Urinary bladder (tissue), 4 donors: Measurements from ENCODE around the gene SARDH. TPM values are rescaled to one million over a fixed set of nuclear protein-coding genes. Genes with fewer than 3 reads are reported as not detected.
"Not testable (repeated sequence)": the region's sequence is repeated elsewhere in the genome, so short reads cannot be mapped to it uniquely, and the experiment has no call there.

Source experiments
- DNase-seq: peaks from one replicate; pipeline ENCODE4 v3.0.0-alpha.2; 2015; ENCODE audit errors: extremely low spot score
- H3K27ac ChIP-seq: one replicate; pipeline ENCODE4 v1.5.1; 2013; ENCODE audit warnings: low read depth, mild to moderate bottlenecking, moderate library complexity
- H3K36me3 ChIP-seq: one replicate; pipeline ENCODE4 v1.6.1; 2013; ENCODE audit warnings: mild to moderate bottlenecking, moderate library complexity; ENCODE audit not compliant: insufficient read depth
- H3K4me1 ChIP-seq: one replicate; pipeline ENCODE4 v1.6.1; 2013; ENCODE audit warnings: mild to moderate bottlenecking, moderate library complexity; ENCODE audit not compliant: insufficient read depth
- H3K4me3 ChIP-seq: one replicate; pipeline ENCODE4 v1.5.1; 2013; ENCODE audit warnings: low read depth, low read length
- WGBS: extraction: QIAGEN DNeasy Blood & Tissue Kit; methylation state at CpG from one replicate; pipeline ENCODE4 v1.1.7; 2013; 5-methylcytosine and 5-hydroxymethylcytosine counted together
- polyA plus RNA-seq: library from polyadenylated mRNA; stranded (reverse); fragments of 200-250 nt; gene quantifications from one replicate; pipeline ENCODE4 v1.2.3, GENCODE V29; 2013
- total RNA-seq: library from RNA; depleted of rRNA; stranded (reverse); fragments of >200 nt; gene quantifications from one replicate; pipeline ENCODE4 v1.2.3, GENCODE V29; 2014
- donor health status: healthy with polysubstance abuse.
- donor health status: healthy.

SARDH gene
- total and polyA plus RNA-seq, 2 donors: 1.5 to 4.9 TPM

DNA sequence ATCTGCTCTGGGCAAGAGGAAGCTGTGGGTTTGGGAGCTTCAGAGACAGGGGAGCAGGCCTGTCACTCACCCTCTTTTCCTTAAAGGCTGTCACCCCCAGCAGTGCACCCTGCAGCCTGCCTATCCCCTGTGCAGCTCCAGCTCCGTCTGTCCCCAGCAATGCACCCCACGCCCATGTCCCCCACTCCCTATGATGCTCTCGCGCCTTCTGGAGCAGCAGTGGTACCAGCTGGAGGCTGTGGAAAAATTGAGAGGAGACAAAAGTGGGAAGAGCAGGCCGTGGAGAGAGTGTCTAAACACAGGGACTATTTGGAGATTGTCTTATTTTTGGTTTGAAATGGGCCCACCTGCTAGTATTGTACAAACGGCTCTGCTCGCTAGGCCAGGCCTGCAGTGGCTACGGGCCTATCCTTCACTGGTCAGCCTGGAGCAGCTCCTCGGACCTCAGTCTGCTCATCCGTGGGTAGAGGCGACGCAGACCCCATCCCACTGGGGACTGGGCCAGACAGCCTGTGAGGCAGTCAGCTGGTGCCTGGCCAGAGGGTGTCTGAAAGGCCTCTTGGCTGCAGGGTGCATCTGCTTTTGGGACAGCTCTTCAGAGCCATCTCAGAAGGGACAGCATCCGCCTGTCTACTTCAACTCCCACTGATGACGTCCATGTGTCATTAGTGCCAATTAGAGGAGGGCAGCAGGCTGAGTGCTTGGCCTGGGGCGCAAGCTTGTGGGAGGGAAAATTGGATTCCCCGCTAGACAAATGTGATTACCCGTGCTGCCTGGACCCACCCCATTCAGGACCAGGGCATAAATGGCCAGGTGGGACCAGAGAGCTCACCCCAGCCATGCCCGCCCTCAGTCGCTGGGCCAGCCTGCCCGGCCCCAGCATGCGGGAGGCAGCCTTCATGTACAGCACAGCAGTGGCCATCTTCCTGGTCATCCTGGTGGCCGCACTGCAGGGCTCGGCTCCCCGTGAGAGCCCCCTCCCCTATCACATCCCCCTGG, 102.3 kb downstream of the SARDH start, which contains the start of gene DBH:
Gene DBH (plus strand): TSS at position 831 of the 999 bp plus-strand sequence. CDS start 9 bp downstream, at position 840.
- WGBS: 86% methylated on average over 24 of the region's 24 CpGs
- no peak within 1 kb of the TSS for H3K4me3 ChIP-seq
- peak; percentile 17 for DNase-seq
- H3K27ac ChIP-seq: no peak within 1 kb of the TSS
- H3K4me1 ChIP-seq: no peaks in the 10 kb centered on the region
- no peaks in the 10 kb centered on the region for H3K36me3 ChIP-seq

DNA sequence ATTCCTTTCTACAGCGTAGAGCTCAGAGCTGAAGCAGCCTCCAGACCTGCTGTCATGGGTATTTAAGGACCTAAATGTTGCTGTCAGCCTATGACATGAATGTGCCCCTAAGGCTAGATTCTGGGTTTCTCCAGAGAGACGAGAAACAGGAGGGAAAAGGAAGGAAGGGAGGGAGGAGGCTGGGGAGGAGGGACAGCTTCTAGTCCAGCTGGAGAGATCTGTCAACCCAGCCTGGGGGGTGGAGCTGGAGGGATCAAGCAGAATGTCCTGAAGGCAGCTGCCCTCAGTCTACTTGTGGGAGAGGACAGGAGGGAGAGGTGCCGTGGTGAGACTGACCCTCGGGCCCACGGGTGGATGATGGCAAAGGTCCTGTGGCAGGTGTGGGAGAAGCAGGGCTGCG, 103.1 kb downstream of the SARDH start:
- H3K27ac ChIP-seq: no peak overlapping the region

DNA sequence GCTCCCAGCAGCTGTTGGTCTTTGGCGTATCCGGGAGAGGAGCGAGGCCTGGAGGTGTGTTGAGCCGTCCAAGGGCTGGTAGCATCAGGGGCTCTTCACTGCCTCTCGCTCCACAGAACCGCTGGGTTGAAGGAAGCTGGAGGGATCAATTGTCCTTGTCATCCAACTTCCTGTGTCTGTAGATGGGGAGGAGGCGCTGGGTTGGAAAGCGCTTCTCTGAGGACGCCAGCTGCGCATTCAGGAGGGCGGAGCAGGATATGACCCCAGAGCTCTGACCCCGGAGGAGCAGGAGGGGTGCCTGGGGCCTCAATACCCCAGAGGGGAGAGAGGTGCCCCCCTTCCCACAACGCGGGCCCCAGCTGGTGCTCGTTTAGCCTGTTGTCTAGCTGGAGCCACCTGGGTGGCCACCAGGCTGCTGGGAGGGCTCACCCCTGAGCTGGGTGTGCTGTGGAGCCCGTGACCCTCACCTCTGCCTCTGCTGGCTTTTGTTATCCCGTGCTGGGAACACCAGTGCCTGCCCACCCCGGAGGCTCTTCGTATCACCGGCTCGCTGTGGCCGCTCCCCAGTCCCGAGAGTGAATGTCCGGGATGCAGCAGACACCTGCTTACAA, 104.0 kb downstream of the SARDH start:
- no peak overlapping the region for H3K27ac ChIP-seq
- no peaks in the 10 kb centered on the region for H3K36me3 ChIP-seq
- DNase-seq: no peak
- 25% methylated on average over 24 of the region's 24 CpGs for WGBS
- H3K4me3 ChIP-seq: no peak overlapping the region
- H3K4me1 ChIP-seq: no peaks in the 10 kb centered on the region

More for the DNA sequence above, 103.1 kb downstream of the SARDH start:
- no peak overlapping the region for H3K4me3 ChIP-seq
- WGBS: 52% methylated on average over 6 of the region's 6 CpGs
- no peaks in the 10 kb centered on the region for H3K4me1 ChIP-seq
- H3K36me3 ChIP-seq: no peaks in the 10 kb centered on the region
- DNase-seq: no peak

DNA sequence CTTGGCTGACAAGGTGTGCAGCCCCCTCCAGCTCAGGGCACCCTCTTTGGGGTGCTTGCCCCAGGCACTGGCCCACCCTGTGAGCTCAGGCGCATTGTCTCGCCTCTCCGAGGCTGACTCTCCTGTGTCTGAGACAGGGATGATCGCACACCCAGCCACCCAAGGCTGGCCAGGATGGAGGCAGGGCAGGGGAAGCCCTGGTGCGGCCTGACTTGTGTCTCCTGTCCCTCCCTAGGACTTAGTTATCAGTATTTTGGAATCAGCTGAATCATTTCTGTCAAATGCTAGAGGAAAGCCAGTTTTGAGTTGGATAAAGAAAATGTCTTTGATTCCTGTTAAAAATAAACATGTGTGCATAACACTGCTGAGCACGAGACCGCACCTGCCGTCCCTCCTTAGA, 104.5 kb downstream of the SARDH start:
- no peak for DNase-seq
- Histone ChIP-seq H3K36me3 (no peaks in the 10 kb centered on the region), H3K4me1 (no peaks in the 10 kb centered on the region), H3K27ac (no peak overlapping the region), H3K4me3 (no peak overlapping the region)
- WGBS: 20% methylated on average over 8 of the region's 8 CpGs

DNA sequence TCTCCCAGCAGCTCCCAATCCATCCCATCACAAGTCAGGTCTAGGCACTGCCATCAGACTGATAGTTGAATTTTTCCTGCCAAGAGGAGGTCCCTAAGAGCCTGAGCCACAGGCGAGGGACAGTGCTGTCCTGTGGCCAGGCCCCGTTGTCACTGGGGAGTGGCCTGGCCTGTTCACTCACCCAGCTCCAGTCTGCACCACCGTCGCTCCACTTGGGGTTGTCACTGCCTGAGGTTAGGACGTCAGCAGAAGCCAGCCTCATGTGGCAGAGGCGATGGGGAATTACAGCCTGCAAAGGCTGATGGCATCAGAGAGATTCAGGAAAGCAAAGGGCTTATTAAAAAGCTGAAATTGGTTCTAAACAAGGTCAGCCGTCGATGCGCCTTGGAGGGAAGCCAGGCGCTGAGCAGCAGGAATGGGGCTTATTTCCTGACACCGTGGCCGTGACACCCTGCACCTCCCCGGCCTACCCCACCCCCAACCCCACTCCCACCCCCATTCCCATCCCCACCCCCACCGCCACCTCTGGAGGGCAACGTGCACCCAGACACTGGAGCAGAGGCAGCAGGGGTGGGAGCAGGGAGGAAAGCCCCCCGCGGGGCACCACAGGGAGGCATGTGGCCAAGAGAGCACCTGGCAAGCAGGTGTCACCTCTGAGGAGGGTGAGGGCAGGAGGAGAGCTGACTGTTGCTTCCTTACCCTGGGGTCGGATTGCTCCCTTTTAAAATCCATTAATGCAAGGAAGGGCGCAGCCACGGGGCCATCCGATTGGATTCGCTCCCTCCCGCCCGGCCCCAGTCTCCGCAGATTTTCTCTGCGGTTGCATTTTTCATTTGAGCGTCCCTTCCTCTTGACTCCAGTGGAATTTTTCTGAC, 105.1 kb downstream of the SARDH start:
- DNase-seq: no peak
- Histone ChIP-seq H3K27ac (no peak overlapping the region), H3K4me3 (no peak overlapping the region), H3K36me3 (no peaks in the 10 kb centered on the region), H3K4me1 (no peaks in the 10 kb centered on the region)
- WGBS: 55% methylated on average over 27 of the region's 27 CpGs

DNA sequence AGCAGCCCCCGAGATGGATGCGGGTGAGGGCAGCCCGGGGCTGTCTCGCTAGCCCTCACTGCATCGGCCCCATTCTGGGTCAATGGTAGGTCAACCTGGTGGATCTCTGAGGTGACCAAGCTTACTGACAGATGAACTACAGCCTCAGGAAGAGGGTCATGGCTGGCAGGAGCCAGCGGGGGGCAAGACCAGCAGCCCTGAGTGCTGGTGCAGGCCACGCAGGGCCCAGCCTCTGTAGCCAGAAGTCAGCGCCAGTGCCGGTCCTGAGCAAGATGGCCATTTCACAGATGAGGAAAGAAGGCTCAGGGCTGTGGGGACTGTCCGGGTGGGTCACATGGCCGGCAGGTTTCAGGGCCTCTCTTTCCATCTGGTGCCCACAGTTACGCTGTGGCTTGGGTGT, 107.0 kb downstream of the SARDH start:
- Histone ChIP-seq H3K4me3 (no peak overlapping the region), H3K36me3 (no peaks in the 10 kb centered on the region), H3K4me1 (no peaks in the 10 kb centered on the region), H3K27ac (no peak overlapping the region)
- DNase-seq: no peak
- WGBS: 95% methylated on average over 12 of the region's 12 CpGs

DNA sequence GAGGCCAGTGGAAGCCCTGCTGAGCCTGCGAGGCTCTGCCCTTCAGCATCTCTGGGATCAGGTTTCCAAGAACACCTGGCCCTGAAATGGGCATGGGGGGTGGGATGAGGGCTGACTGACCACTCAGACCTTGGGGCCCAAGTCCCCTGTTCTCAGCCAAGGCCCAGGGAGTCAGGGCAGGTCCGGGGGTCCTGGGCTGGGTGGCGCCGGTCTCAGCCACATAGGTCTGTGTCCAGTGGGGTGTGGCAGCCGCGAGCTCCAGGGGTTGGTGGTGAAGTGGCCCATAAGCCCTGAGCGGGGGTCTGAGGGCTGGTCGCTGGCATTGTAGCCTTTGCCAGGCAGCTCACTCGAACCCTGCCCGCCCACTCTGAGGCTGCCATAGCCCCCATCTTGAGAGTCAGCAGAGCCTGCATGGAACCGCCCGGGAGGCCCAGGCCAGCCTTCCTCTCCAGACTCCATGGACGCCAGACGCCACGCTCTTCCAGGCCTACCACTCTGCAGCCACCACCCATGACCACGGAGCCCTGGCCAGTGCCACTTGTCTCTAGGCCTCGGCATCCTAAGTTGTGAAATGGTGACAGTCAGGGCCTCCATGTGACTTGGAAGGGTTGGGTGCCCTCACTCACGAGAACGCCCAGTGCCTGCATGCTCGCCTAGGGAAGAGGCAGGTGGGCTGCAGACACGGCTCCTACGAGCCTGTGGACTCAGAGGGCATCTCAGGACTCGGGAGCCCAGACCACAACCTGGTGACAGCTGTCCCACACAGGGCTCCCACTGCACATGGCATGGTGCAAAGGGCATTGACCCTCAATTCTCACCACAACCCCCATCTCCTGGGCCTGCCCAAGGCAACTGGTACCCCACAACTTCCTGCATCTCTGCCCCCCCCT, 108.7 kb downstream of the SARDH start:
- DNase-seq: no peak
- no peak overlapping the region for H3K4me3 ChIP-seq
- WGBS: 91% methylated on average over 23 of the region's 23 CpGs
- H3K36me3 ChIP-seq: no peaks in the 10 kb centered on the region
- no peak overlapping the region for H3K27ac ChIP-seq
- no peaks in the 10 kb centered on the region for H3K4me1 ChIP-seq

DNA sequence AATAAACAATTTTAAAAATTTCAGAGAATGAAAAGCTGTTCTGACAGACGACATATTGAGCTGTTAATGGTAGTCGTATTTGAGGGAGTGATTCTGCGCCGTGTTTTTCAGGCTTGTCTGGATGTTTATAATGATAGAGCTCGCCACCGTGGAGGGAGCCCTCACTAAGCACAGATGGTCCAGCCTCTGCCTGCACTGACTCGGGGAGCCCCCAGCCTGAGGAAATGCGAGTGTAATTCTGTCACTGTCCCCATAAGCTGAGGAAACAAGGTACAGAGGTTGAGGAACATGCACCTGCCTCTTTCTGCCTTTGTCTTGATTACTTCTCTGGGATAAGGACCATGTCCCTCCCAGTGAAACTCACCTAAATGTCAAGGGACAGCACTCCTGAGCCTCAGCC, 109.4 kb downstream of the SARDH start:
- WGBS: 67% methylated on average over 8 of the region's 8 CpGs
- no peak overlapping the region for H3K4me3 ChIP-seq

DNA sequence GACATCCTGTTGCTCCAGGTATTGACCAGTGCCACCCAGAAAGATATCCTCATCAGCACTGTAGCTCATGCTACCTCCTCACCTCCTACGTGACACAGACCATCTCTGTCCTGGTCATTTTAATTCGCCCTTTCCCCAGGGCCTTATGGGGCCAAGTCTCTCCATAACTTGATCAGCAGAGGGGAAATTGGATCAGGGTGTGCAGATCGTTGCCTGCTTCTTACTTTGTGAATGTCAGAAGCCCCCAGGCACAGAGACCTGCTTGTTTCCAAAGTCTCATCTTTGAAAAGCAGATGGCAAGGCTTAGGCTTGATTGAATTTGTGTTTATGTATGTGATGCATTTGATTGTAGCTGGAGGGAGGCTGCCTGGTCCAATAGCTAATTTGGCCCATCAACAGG, 110.8 kb downstream of the SARDH start:
- H3K4me1 ChIP-seq: no peaks in the 10 kb centered on the region
- no peak overlapping the region for H3K27ac ChIP-seq
- H3K4me3 ChIP-seq: no peak overlapping the region
- no peak for DNase-seq
- no peaks in the 10 kb centered on the region for H3K36me3 ChIP-seq
- WGBS: 75% methylated on average over 3 of the region's 3 CpGs

More for the DNA sequence above, 109.4 kb downstream of the SARDH start:
- Histone ChIP-seq H3K36me3 (no peaks in the 10 kb centered on the region), H3K4me1 (no peaks in the 10 kb centered on the region), H3K27ac (no peak overlapping the region)
- DNase-seq: no peak

DNA sequence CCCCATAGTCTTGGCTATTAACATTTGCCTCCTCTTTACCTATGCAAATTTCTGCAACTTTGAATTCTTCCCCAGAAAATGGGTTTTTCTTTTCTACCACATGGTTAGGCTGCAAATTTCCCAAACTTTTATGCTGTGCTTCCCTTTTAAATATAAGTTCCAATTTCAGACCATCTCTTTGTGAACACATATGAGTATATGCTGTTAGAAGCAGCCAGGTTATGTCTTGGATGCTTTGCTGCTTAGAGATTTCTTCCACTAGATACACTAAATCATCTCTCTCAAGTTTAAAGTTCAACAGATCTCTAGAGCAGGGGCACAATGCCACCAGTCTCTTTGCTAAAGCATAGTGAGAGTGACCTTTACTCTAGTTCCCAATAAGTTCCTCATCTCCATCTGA, 112.1 kb downstream of the SARDH start:
- not testable (repeated sequence) for DNase-seq, H3K4me1 ChIP-seq, H3K36me3 ChIP-seq, H3K4me3 ChIP-seq, H3K27ac ChIP-seq

DNA sequence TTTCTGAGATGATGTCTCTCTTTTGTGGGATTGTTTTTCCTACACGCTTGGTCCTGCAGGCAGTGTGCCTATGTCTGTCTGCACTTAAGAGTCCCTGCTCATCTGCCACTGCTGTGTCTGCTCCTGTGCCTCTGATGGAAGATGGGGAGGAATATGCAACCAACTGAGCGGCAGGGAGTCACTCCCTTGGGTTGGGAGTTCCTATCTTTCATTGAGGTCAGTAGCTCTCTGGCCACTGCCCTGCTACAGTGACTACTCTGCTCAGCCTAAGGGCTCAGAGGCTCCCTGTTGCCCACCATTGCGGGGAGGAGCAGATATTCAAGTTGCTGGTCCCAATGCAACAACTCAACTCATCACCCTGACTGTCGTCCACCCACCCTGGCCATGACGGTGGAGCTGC, 115.6 kb downstream of the SARDH start:
- 68% methylated on average over 5 of the region's 5 CpGs for WGBS
- no peaks in the 10 kb centered on the region for H3K36me3 ChIP-seq

DNA sequence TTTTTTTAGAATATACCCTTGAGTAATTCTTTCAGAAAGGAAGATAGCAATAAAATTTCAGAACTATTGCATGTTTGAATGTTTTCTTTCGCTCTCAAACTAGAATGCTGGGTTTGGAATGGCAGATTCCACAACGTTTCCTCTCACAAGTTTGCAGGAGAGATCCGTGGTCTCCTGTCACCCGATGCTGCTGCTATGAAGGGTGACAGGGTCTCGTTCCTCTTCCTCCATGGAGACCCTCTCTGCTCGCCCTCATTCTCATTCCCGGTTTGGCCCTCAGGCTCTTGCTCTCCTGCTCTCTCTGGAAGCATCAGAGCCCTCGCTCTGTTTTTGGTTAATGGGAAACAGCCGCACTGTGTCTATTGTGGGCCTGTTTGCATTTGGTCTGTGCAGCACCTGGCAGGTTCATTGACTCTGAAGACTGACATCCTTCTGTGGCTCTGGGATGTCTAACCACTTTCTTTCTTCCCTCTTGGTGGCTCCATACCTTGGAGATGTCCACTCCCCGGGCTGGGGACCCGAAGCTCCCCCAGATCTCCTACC, 116.4 kb downstream of the SARDH start:
- no peak overlapping the region for H3K27ac ChIP-seq
- H3K4me3 ChIP-seq: no peak overlapping the region
- WGBS: 67% methylated on average over 11 of the region's 11 CpGs
- DNase-seq: no peak
- H3K4me1 ChIP-seq: no peaks in the 10 kb centered on the region
- H3K36me3 ChIP-seq: no peaks in the 10 kb centered on the region

More for the DNA sequence above, 115.6 kb downstream of the SARDH start:
- Histone ChIP-seq H3K4me3 (no peak overlapping the region), H3K4me1 (no peaks in the 10 kb centered on the region), H3K27ac (no peak overlapping the region)
- no peak for DNase-seq
